Epithelial cell of proximal tubule (primary cell): Measurements from ENCODE around the gene EDIL3. TPM values are rescaled to one million over a fixed set of nuclear protein-coding genes. Genes with fewer than 3 reads are reported as not detected.

ENCODE experiments used
- DNase-seq: peaks from one replicate; pipeline ENCODE4 v3.0.0-alpha.2; 2011; ENCODE audit warnings: low read depth
- H3K4me3 ChIP-seq: 2 replicates; pipeline ENCODE4 v1.5.1; 2011; ENCODE audit warnings: low read depth, mild to moderate bottlenecking, low read length
- total RNA-seq: library from RNA; depleted of rRNA; stranded (reverse); fragments of >200 nt; gene quantifications from 2 replicates; pipeline ENCODE4 v1.2.3, GENCODE V29; 2015
- TF ChIP-seq, protein P1 (sequence below): conservative IDR thresholded peaks from 2 replicates; pipeline ENCODE4 v1.5.1; 2012; ENCODE audit warnings: low read depth, mild to moderate bottlenecking, low read length

EDIL3 gene
- total RNA-seq, 1 donor from 2014 or later = 80.1 TPM

DNA sequence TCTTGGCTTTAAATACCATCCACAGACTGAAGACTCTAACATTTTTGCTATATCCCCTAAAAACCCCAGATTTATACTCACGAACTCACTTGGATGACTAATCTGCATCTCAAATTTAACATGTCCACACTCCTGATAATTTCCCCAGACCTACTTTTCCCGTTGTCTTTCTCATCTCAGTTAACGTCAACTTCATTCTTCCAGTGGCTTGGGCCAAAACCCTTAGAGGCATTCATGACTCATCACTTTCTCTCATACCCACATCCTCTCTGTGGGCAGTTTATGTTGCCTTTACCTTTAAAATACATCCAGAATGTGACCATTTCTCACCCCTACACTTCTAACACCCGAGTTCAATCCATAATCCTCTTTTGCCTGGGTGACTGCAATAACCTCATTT is 96.7 kb downstream of the EDIL3 start:
- TF ChIP-seq, protein P1, sequence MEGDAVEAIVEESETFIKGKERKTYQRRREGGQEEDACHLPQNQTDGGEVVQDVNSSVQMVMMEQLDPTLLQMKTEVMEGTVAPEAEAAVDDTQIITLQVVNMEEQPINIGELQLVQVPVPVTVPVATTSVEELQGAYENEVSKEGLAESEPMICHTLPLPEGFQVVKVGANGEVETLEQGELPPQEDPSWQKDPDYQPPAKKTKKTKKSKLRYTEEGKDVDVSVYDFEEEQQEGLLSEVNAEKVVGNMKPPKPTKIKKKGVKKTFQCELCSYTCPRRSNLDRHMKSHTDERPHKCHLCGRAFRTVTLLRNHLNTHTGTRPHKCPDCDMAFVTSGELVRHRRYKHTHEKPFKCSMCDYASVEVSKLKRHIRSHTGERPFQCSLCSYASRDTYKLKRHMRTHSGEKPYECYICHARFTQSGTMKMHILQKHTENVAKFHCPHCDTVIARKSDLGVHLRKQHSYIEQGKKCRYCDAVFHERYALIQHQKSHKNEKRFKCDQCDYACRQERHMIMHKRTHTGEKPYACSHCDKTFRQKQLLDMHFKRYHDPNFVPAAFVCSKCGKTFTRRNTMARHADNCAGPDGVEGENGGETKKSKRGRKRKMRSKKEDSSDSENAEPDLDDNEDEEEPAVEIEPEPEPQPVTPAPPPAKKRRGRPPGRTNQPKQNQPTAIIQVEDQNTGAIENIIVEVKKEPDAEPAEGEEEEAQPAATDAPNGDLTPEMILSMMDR = no peak
- no peak for DNase-seq
- no peak overlapping the region for H3K4me3 ChIP-seq

DNA sequence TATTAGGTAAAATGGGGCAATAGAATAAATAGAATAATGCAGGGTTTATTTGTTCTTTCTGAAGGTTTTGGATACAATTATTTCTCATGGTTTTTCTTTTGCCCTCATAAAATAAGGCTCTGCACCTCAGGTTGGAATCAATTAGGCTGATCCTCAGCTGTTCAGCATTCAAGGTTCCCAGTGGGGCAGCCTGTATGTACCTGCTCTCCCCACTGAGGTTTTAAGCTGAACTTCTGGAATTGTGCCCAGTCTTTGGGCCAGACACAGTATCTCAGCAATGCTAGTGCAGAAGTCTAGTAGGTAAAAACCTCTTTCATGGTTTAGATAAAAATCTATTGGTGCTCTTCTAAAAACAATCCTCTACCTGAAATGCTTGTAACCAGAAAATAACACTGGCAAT is 98.0 kb downstream of the EDIL3 start:
- no peak for DNase-seq
- H3K4me3 ChIP-seq = no peak overlapping the region
- TF ChIP-seq, protein P1 = no peak

DNA sequence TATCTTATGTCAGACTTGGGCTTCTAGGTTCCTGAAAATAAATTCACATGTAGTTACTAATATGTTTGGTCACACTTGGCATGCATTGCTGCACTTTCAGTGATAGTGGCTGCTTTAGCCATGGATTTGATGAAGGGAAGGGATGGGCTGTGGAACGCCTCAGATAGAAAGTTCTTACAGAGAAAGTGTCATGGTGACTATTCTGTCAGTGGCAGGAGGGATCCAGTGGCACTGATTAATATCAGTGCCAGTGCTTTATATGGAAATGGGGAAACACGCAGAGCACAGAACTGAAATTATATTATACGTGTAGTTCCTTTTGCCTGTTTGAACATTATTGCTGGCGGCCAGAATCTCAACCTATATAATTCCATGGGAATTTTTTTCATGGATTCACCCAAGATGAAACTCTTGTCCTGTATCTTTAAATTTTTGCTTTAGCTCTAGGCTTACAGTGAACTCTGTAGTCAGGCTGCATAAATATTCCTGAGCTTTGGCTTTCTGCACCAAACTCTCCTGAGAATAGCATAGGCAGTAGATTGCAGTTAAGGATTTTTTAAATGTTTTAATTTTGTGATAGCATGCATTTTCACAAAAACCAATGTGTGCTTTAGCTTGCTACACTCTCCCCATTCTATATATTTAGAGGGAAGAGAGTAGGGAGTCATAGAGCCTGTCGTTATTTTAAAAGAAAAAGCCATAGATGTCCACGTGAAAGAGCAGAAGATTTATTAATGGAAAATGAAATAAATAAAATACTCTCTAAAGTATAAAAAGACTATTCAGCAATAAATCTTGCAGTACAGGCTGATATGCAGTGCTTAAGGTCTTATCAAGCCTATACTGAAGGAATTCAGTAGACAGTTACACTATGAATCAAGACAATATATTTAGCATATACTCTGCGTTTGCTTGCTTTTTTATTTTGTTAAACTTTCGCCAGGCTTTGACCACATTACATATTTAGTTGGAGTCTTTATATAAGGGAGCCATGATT is 98.7 kb downstream of the EDIL3 start:
- TF ChIP-seq, protein P1 = no peak
- no peak overlapping the region for H3K4me3 ChIP-seq
- DNase-seq = no peak

DNA sequence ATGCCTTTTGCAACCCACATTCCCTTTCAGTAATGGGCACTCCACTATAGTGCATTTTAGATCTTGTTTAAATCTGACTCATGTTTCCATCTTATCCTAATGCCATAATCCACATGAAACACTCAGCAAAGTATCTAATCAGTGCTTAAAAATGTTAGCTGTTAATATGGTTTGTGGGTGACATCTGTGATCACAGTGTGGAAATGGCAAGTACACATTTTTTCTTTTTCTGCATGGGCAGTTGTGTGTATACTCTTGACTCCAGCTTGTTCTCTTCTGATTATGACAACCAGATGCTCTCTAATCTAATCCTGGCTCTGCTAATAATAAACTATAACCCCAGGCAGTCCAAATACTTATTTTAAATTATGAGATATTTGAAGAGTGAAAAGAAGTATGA is 103.3 kb downstream of the EDIL3 start:
- TF ChIP-seq, protein P1 = no peak
- no peak overlapping the region for H3K4me3 ChIP-seq
- no peak for DNase-seq

DNA sequence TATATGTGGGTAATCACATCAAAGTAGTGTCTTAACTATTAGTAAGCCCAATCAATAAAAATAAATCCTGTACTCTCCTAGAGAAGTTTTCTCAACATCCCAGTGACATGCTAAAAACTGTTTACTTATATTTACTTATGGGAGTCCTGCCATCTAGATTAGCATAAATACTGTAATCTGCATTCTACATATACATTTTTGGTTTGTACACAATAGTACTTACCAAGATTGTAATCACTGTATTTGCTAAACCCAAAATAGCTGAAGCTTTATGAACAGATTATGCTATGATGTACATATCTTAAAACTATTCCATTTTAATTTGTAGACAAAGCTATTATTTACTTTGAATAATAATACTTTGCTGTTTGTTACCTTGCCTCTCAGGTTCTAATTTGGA is 105.4 kb downstream of the EDIL3 start:
- no peak for DNase-seq
- no peak overlapping the region for H3K4me3 ChIP-seq
- TF ChIP-seq, protein P1 = no peak

DNA sequence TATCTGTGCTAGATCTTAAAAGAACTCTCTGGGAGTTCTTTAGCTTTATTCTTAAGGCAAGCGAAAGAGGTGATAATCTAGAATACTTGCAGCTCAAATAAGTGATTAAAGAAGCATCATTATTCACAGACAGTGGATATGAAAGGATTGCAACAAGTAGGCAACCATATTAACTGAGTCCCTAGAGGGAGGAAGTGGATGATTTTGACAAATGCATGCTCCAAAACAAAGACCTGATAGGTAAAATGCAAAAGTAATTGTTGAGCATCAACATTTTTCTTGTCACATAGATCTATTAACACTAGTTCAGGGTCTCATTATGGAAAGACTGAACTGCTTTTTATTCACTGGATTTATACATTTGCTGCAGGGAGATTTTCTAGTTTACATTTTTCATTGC is 109.1 kb downstream of the EDIL3 start:
- TF ChIP-seq, protein P1 = no peak
- no peak overlapping the region for H3K4me3 ChIP-seq

More for the DNA sequence above, 109.1 kb downstream of the EDIL3 start:
- DNase-seq = no peak
